ENCODE measurements around the gene TRIP6.

The TRIP6 gene

GRCh38 chr7:100860702-100861615 is 6.2 kb upstream of the TRIP6 start:
- TF ChIP-seq HDGF (IDR thresholded peaks at IDR 0.05; ENCODE audit: borderline replicate concordance) (no peak), BHLHE40 (IDR thresholded peaks at IDR 0.05; ENCODE audit: borderline replicate concordance) (no peak), SP1 (IDR thresholded peaks at IDR 0.05) (no peak), TARDBP (IDR thresholded peaks at IDR 0.05) (no peak), FOXK2 (IDR thresholded peaks at IDR 0.05) (no peak), CTBP1 (IDR thresholded peaks at IDR 0.05; ENCODE audit: borderline replicate concordance) (no peak), LEF1 (IDR thresholded peaks at IDR 0.05; ENCODE audit: borderline replicate concordance) (no peak), ARNT (IDR thresholded peaks at IDR 0.05) (no peak)
- POLR2A ChIA-PET, result interaction anchor here (0.8 kb wide), 1 partner anchor 14 kb away, joined by 3 read pairs; the partner anchor contains the start of gene SRRT
- CTCF ChIA-PET, result no interaction called here
- DNase-seq (ENCODE audit: extremely low spot score), result no peak

GRCh38 chr7:100861616-100861985 is 5.6 kb upstream of the TRIP6 start:
- ChIA-PET POLR2A (interaction anchor here (1.2 to 1.9 kb wide), 2 partner anchors 13 to 28 kb away, joined by 4 to 5 read pairs; partner anchors contain the start of genes SRRT and UFSP1), CTCF (no interaction called here)
- no peak for DNase-seq (ENCODE audit: extremely low spot score)
- no peak for TF ChIP-seq NFRKB (IDR thresholded peaks at IDR 0.05)
- TF ChIP-seq CTBP1 (IDR thresholded peaks at IDR 0.05; ENCODE audit: borderline replicate concordance), result no peak
- TF ChIP-seq LEF1 (IDR thresholded peaks at IDR 0.05; ENCODE audit: borderline replicate concordance), result no peak
- no peak for TF ChIP-seq SUZ12 (IDR thresholded peaks at IDR 0.05)
- no peak for TF ChIP-seq ELF4 (IDR thresholded peaks at IDR 0.05)
- no peak for TF ChIP-seq L3MBTL2 (conservative IDR thresholded peaks at IDR 0.05)
- no peak for TF ChIP-seq BHLHE40 (IDR thresholded peaks at IDR 0.05; ENCODE audit: borderline replicate concordance)
- no peak for TF ChIP-seq ARNT (IDR thresholded peaks at IDR 0.05)
- TF ChIP-seq FOXM1 (IDR thresholded peaks at IDR 0.05; ENCODE audit: borderline replicate concordance), result no peak
- TF ChIP-seq TARDBP (IDR thresholded peaks at IDR 0.05), result no peak
- TF ChIP-seq ZNF384 (IDR thresholded peaks at IDR 0.05), result no peak
- TF ChIP-seq HDGF (IDR thresholded peaks at IDR 0.05; ENCODE audit: borderline replicate concordance), result no peak
- TF ChIP-seq FOXK2 (IDR thresholded peaks at IDR 0.05), result no peak
- TF ChIP-seq FOXA1 (IDR thresholded peaks at IDR 0.05), result no peak
- no peak for TF ChIP-seq SP1 (IDR thresholded peaks at IDR 0.05)
- no peak for TF ChIP-seq PKNOX1 (IDR thresholded peaks at IDR 0.05)

- ChIA-PET CTCF (no interaction called here), POLR2A (interaction anchor here (1.9 kb wide), 1 partner anchor 26 kb away, joined by 5 read pairs; the partner anchor contains the start of gene UFSP1)
- no peak for TF ChIP-seq CTBP1 (IDR thresholded peaks at IDR 0.05; ENCODE audit: borderline replicate concordance)
- no peak for DNase-seq (ENCODE audit: extremely low spot score)
These were observed 3.7 kb upstream of the TRIP6 start for GRCh38 chr7:100863406-100863950.

- CTCF ChIA-PET, result interaction anchor here (0.5 kb wide), 1 partner anchor 48 kb away, joined by 6 read pairs; no protein-coding TSS in a partner anchor
- no peak for DNase-seq (ENCODE audit: extremely low spot score)
- POLR2A ChIA-PET, result interaction anchor here (1.0 kb wide), 1 partner anchor 11 kb away, joined by 3 read pairs; the partner anchor contains the start of gene SRRT
- TF ChIP-seq PKNOX1 (IDR thresholded peaks at IDR 0.05), result peak; percentile 67
- no peak for TF ChIP-seq SUZ12 (IDR thresholded peaks at IDR 0.05)
- TF ChIP-seq LEF1 (IDR thresholded peaks at IDR 0.05; ENCODE audit: borderline replicate concordance), result no peak
- TF ChIP-seq FOXA1 (IDR thresholded peaks at IDR 0.05), result no peak
- no peak for TF ChIP-seq BHLHE40 (IDR thresholded peaks at IDR 0.05; ENCODE audit: borderline replicate concordance)
- TF ChIP-seq HDGF (IDR thresholded peaks at IDR 0.05; ENCODE audit: borderline replicate concordance), result no peak
- TF ChIP-seq FOXK2 (IDR thresholded peaks at IDR 0.05), result no peak
- TF ChIP-seq TARDBP (IDR thresholded peaks at IDR 0.05), result no peak
These were observed 2.8 kb upstream of the TRIP6 start for GRCh38 chr7:100864263-100864845.

- TF ChIP-seq SUZ12 (IDR thresholded peaks at IDR 0.05), result no peak
- TF ChIP-seq ZNF384 (IDR thresholded peaks at IDR 0.05), result no peak
- TF ChIP-seq L3MBTL2 (conservative IDR thresholded peaks at IDR 0.05), result no peak
- no peak for TF ChIP-seq LEF1 (IDR thresholded peaks at IDR 0.05; ENCODE audit: borderline replicate concordance)
- TF ChIP-seq PKNOX1 (IDR thresholded peaks at IDR 0.05), result no peak
- TF ChIP-seq FOXA1 (IDR thresholded peaks at IDR 0.05), result no peak
- TF ChIP-seq HDGF (IDR thresholded peaks at IDR 0.05; ENCODE audit: borderline replicate concordance), result no peak
- no peak for TF ChIP-seq TARDBP (IDR thresholded peaks at IDR 0.05)
- TF ChIP-seq SP1 (IDR thresholded peaks at IDR 0.05), result no peak
- no peak for TF ChIP-seq ARNT (IDR thresholded peaks at IDR 0.05)
- no peak for TF ChIP-seq FOXM1 (IDR thresholded peaks at IDR 0.05; ENCODE audit: borderline replicate concordance)
- TF ChIP-seq ELF4 (IDR thresholded peaks at IDR 0.05), result no peak
- POLR2A ChIA-PET, result interaction anchor here (0.6 kb wide), 1 partner anchor 9 kb away, joined by 4 read pairs; the partner anchor contains the start of gene SRRT
- CTCF ChIA-PET, result no interaction called here
- no peak for DNase-seq (ENCODE audit: extremely low spot score)
These were observed 1.7 kb upstream of the TRIP6 start for GRCh38 chr7:100865372-100865911.

Measured in HEK293T (cell line).